ENCODE measurements around the gene UBXN7. TPM values are rescaled to one million over a fixed set of nuclear protein-coding genes. Genes with fewer than 3 reads are reported as not detected.

Gene UBXN7
- total and polyA plus RNA-seq, 9 of the 15 experiments (the other 6 are each of a cell fraction or from before 2014, with no cell fraction given), result 3.5 to 44.6 (median 13.4) TPM

DNA sequence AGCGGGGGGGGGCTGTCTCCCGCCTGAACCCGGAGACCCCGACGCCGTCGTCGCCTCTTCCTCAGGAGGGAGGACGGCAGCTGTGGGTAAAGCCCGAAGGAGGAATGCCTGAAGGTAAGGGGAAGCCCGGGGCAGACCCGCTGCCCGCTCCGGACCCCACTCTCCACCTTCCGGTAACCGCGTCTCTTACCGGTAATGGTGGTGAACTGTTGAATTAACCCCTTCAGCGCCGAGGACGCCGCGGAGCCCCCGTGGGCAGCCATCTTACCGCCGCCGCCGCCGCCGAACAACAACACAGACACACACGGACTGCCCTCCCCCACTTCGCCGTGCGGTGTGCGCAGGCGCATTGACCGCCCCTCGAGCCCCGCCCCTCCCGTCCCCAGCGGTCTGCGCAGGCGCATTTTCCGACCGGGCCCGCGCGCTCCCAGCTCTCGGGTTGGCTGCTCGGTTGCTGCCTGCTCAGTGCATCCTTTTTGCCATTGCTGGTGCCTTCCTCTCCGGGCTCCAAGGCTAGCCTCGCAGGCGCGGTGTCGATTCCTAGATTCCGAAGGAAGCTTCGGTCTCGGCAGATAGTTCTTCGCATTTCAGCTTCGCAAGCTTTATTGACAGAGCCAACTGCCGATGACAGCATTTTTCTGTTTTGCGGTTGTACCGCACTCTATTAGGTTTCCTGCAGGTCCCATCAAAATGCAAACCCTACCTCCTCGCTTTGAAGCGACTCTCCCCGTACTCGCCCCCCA, at the start of gene UBXN7 (continued):
- TF ChIP-seq, protein P1, sequence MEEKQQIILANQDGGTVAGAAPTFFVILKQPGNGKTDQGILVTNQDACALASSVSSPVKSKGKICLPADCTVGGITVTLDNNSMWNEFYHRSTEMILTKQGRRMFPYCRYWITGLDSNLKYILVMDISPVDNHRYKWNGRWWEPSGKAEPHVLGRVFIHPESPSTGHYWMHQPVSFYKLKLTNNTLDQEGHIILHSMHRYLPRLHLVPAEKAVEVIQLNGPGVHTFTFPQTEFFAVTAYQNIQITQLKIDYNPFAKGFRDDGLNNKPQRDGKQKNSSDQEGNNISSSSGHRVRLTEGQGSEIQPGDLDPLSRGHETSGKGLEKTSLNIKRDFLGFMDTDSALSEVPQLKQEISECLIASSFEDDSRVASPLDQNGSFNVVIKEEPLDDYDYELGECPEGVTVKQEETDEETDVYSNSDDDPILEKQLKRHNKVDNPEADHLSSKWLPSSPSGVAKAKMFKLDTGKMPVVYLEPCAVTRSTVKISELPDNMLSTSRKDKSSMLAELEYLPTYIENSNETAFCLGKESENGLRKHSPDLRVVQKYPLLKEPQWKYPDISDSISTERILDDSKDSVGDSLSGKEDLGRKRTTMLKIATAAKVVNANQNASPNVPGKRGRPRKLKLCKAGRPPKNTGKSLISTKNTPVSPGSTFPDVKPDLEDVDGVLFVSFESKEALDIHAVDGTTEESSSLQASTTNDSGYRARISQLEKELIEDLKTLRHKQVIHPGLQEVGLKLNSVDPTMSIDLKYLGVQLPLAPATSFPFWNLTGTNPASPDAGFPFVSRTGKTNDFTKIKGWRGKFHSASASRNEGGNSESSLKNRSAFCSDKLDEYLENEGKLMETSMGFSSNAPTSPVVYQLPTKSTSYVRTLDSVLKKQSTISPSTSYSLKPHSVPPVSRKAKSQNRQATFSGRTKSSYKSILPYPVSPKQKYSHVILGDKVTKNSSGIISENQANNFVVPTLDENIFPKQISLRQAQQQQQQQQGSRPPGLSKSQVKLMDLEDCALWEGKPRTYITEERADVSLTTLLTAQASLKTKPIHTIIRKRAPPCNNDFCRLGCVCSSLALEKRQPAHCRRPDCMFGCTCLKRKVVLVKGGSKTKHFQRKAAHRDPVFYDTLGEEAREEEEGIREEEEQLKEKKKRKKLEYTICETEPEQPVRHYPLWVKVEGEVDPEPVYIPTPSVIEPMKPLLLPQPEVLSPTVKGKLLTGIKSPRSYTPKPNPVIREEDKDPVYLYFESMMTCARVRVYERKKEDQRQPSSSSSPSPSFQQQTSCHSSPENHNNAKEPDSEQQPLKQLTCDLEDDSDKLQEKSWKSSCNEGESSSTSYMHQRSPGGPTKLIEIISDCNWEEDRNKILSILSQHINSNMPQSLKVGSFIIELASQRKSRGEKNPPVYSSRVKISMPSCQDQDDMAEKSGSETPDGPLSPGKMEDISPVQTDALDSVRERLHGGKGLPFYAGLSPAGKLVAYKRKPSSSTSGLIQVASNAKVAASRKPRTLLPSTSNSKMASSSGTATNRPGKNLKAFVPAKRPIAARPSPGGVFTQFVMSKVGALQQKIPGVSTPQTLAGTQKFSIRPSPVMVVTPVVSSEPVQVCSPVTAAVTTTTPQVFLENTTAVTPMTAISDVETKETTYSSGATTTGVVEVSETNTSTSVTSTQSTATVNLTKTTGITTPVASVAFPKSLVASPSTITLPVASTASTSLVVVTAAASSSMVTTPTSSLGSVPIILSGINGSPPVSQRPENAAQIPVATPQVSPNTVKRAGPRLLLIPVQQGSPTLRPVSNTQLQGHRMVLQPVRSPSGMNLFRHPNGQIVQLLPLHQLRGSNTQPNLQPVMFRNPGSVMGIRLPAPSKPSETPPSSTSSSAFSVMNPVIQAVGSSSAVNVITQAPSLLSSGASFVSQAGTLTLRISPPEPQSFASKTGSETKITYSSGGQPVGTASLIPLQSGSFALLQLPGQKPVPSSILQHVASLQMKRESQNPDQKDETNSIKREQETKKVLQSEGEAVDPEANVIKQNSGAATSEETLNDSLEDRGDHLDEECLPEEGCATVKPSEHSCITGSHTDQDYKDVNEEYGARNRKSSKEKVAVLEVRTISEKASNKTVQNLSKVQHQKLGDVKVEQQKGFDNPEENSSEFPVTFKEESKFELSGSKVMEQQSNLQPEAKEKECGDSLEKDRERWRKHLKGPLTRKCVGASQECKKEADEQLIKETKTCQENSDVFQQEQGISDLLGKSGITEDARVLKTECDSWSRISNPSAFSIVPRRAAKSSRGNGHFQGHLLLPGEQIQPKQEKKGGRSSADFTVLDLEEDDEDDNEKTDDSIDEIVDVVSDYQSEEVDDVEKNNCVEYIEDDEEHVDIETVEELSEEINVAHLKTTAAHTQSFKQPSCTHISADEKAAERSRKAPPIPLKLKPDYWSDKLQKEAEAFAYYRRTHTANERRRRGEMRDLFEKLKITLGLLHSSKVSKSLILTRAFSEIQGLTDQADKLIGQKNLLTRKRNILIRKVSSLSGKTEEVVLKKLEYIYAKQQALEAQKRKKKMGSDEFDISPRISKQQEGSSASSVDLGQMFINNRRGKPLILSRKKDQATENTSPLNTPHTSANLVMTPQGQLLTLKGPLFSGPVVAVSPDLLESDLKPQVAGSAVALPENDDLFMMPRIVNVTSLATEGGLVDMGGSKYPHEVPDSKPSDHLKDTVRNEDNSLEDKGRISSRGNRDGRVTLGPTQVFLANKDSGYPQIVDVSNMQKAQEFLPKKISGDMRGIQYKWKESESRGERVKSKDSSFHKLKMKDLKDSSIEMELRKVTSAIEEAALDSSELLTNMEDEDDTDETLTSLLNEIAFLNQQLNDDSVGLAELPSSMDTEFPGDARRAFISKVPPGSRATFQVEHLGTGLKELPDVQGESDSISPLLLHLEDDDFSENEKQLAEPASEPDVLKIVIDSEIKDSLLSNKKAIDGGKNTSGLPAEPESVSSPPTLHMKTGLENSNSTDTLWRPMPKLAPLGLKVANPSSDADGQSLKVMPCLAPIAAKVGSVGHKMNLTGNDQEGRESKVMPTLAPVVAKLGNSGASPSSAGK (IDR thresholded peaks at IDR 0.05), result peak; percentile 52; the same call in 1 of the 2 replicates
- TF ChIP-seq TAF7 (tag; IDR thresholded peaks at IDR 0.05) (no peak; the same call in none of the 2 replicates), DACH1 (IDR thresholded peaks at IDR 0.05; ENCODE audit: partially characterized antibody) (no peak), XRCC3 (IDR thresholded peaks at IDR 0.05) (no peak), ZNF699 (CRISPR knock-in tag; IDR thresholded peaks at IDR 0.05; ENCODE audit: insufficient replicate concordance) (no peak), RNF2 (IDR thresholded peaks at IDR 0.05) (no peak), ZNF12 (CRISPR knock-in tag; IDR thresholded peaks at IDR 0.05) (no peak)
- TF ChIP-seq, protein P2, sequence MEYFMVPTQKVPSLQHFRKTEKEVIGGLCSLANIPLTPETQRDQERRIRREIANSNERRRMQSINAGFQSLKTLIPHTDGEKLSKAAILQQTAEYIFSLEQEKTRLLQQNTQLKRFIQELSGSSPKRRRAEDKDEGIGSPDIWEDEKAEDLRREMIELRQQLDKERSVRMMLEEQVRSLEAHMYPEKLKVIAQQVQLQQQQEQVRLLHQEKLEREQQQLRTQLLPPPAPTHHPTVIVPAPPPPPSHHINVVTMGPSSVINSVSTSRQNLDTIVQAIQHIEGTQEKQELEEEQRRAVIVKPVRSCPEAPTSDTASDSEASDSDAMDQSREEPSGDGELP (CRISPR knock-in tag; IDR thresholded peaks at IDR 0.05; ENCODE audit: borderline replicate concordance), result peak; percentile 66
- TF ChIP-seq, protein P3, sequence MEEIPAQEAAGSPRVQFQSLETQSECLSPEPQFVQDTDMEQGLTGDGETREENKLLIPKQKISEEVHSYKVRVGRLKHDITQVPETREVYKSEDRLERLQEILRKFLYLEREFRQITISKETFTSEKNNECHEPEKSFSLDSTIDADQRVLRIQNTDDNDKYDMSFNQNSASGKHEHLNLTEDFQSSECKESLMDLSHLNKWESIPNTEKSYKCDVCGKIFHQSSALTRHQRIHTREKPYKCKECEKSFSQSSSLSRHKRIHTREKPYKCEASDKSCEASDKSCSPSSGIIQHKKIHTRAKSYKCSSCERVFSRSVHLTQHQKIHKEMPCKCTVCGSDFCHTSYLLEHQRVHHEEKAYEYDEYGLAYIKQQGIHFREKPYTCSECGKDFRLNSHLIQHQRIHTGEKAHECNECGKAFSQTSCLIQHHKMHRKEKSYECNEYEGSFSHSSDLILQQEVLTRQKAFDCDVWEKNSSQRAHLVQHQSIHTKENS (CRISPR knock-in tag; IDR thresholded peaks at IDR 0.05), result no peak
- TF ChIP-seq, protein P4, sequence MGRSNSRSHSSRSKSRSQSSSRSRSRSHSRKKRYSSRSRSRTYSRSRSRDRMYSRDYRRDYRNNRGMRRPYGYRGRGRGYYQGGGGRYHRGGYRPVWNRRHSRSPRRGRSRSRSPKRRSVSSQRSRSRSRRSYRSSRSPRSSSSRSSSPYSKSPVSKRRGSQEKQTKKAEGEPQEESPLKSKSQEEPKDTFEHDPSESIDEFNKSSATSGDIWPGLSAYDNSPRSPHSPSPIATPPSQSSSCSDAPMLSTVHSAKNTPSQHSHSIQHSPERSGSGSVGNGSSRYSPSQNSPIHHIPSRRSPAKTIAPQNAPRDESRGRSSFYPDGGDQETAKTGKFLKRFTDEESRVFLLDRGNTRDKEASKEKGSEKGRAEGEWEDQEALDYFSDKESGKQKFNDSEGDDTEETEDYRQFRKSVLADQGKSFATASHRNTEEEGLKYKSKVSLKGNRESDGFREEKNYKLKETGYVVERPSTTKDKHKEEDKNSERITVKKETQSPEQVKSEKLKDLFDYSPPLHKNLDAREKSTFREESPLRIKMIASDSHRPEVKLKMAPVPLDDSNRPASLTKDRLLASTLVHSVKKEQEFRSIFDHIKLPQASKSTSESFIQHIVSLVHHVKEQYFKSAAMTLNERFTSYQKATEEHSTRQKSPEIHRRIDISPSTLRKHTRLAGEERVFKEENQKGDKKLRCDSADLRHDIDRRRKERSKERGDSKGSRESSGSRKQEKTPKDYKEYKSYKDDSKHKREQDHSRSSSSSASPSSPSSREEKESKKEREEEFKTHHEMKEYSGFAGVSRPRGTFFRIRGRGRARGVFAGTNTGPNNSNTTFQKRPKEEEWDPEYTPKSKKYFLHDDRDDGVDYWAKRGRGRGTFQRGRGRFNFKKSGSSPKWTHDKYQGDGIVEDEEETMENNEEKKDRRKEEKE (IDR thresholded peaks at IDR 0.05; ENCODE audit: borderline replicate concordance in 1 of 2, control insufficient read depth in 1 of 2, low read depth in 2 of 2, low read length in 1 of 2), result no peak

All from K562 (cell line).